ENCODE measurements around the gene CMSS1.

CMSS1 gene

GRCh38 chr3:99909714-99910495, 92.2 kb downstream of the CMSS1 start:
- no peak for TF ChIP-seq CTCF (conservative IDR thresholded peaks at IDR 0.05; ENCODE audit: control insufficient read depth, insufficient read depth, low read depth, low read length)
- DNase-seq (ENCODE audit: low read depth), result peak; percentile 81

GRCh38 chr3:99910752-99911290, 93.2 kb downstream of the CMSS1 start:
- H3K4me3 ChIP-seq (ENCODE audit: control insufficient read depth, low read depth, low read length), result no peak overlapping the region
- DNase-seq (ENCODE audit: low read depth), result no peak
- TF ChIP-seq CTCF (conservative IDR thresholded peaks at IDR 0.05; ENCODE audit: control insufficient read depth, insufficient read depth, low read depth, low read length), result no peak

More at GRCh38 chr3:99909714-99910495, 92.2 kb downstream of the CMSS1 start:
- no peak overlapping the region for H3K4me3 ChIP-seq (ENCODE audit: control insufficient read depth, low read depth, low read length)

GRCh38 chr3:99911433-99911832, 93.8 kb downstream of the CMSS1 start:
- no peak for TF ChIP-seq CTCF (conservative IDR thresholded peaks at IDR 0.05; ENCODE audit: control insufficient read depth, insufficient read depth, low read depth, low read length)
- DNase-seq (ENCODE audit: low read depth), result no peak
- H3K4me3 ChIP-seq (ENCODE audit: control insufficient read depth, low read depth, low read length), result no peak overlapping the region

GRCh38 chr3:99915906-99916432, 98.3 kb downstream of the CMSS1 start:
- no peak overlapping the region for H3K4me3 ChIP-seq (ENCODE audit: control insufficient read depth, low read depth, low read length)
- no peak for TF ChIP-seq CTCF (conservative IDR thresholded peaks at IDR 0.05; ENCODE audit: control insufficient read depth, insufficient read depth, low read depth, low read length)
- DNase-seq (ENCODE audit: low read depth), result no peak

- H3K4me3 ChIP-seq (ENCODE audit: control insufficient read depth, low read depth, low read length), result no peak overlapping the region
- TF ChIP-seq CTCF (conservative IDR thresholded peaks at IDR 0.05; ENCODE audit: control insufficient read depth, insufficient read depth, low read depth, low read length), result no peak
- DNase-seq (ENCODE audit: low read depth), result no peak
Observed at GRCh38 chr3:99918715-99919114, 101.1 kb downstream of the CMSS1 start.

GRCh38 chr3:99919694-99920093, 102.0 kb downstream of the CMSS1 start:
- no peak overlapping the region for H3K4me3 ChIP-seq (ENCODE audit: control insufficient read depth, low read depth, low read length)
- no peak for DNase-seq (ENCODE audit: low read depth)
- TF ChIP-seq CTCF (conservative IDR thresholded peaks at IDR 0.05; ENCODE audit: control insufficient read depth, insufficient read depth, low read depth, low read length), result no peak
